Measurements from ENCODE around the gene TOM1L1.

Gene TOM1L1

GRCh38 chr17:54948380-54948779 is 47.7 kb downstream of the TOM1L1 start:
- DNase-seq (ENCODE audit: low read depth), result no peak

- DNase-seq (ENCODE audit: low read depth), result no peak
These were observed 49.5 kb downstream of the TOM1L1 start for GRCh38 chr17:54950116-54950515.

GRCh38 chr17:54951286-54951685 is 50.6 kb downstream of the TOM1L1 start:
- no peak for DNase-seq (ENCODE audit: low read depth)

- no peak for DNase-seq (ENCODE audit: low read depth)
These were observed 56.1 kb downstream of the TOM1L1 start for GRCh38 chr17:54956791-54957190.

- DNase-seq (ENCODE audit: low read depth), result no peak
These were observed 67.1 kb downstream of the TOM1L1 start for GRCh38 chr17:54967621-54968261.

- DNase-seq (ENCODE audit: low read depth), result peak; percentile 88
These were observed 67.8 kb downstream of the TOM1L1 start, which contains the start of the genes COX11 and STXBP4 for GRCh38 chr17:54968262-54968987. Gene COX11, minus strand, starts transcription at chr17:54968654. Its CDS starts 8 bp downstream, at chr17:54968646. Gene STXBP4, plus strand, starts transcription at chr17:54968765. Its CDS starts 17,455 bp downstream, at chr17:54986220.

GRCh38 chr17:54968988-54969332 is 68.3 kb downstream of the TOM1L1 start:
- DNase-seq (ENCODE audit: low read depth), result peak; percentile 20

GRCh38 chr17:54969658-54970572 is 69.3 kb downstream of the TOM1L1 start:
- no peak for DNase-seq (ENCODE audit: low read depth)

GRCh38 chr17:54971147-54971546 is 70.5 kb downstream of the TOM1L1 start:
- no peak for DNase-seq (ENCODE audit: low read depth)

GRCh38 chr17:54971901-54972300 is 71.2 kb downstream of the TOM1L1 start:
- no peak for DNase-seq (ENCODE audit: low read depth)

GRCh38 chr17:54972406-54973138 is 71.9 kb downstream of the TOM1L1 start:
- no peak for DNase-seq (ENCODE audit: low read depth)

GRCh38 chr17:54974759-54975158 is 74.1 kb downstream of the TOM1L1 start:
- no peak for DNase-seq (ENCODE audit: low read depth)

- DNase-seq (ENCODE audit: low read depth), result no peak
These were observed 75.7 kb downstream of the TOM1L1 start for GRCh38 chr17:54976316-54976715.

GRCh38 chr17:54977744-54978143 is 77.1 kb downstream of the TOM1L1 start:
- no peak for DNase-seq (ENCODE audit: low read depth)

GRCh38 chr17:54979657-54980056 is 79.0 kb downstream of the TOM1L1 start:
- no peak for DNase-seq (ENCODE audit: low read depth)

GRCh38 chr17:54980375-54980774 is 79.7 kb downstream of the TOM1L1 start:
- DNase-seq (ENCODE audit: low read depth), result no peak

GRCh38 chr17:54982399-54982798 is 81.7 kb downstream of the TOM1L1 start:
- DNase-seq (ENCODE audit: low read depth), result no peak

GRCh38 chr17:54983260-54983659 is 82.6 kb downstream of the TOM1L1 start:
- DNase-seq (ENCODE audit: low read depth), result no peak

- DNase-seq (ENCODE audit: low read depth), result no peak
These were observed 84.8 kb downstream of the TOM1L1 start for GRCh38 chr17:54985476-54985875.

GRCh38 chr17:54990118-54990517 is 89.5 kb downstream of the TOM1L1 start:
- no peak for DNase-seq (ENCODE audit: low read depth)

GRCh38 chr17:54991567-54991966 is 90.9 kb downstream of the TOM1L1 start:
- DNase-seq (ENCODE audit: low read depth), result no peak

Data from activated T-cell treated with anti-CD3 and anti-CD28 coated beads for 1 hour (primary cell).